Fibroblast of lung (primary cell): ENCODE results near the gene NHLRC2.

Source experiments
- CTCF ChIP-seq, 2 donors: IDR thresholded peaks in 1 of 2; conservative IDR thresholded peaks in 1 of 2; 1 replicate in 1 of 2; 2 replicates in 1 of 2; pipeline ENCODE4 v1.5.1; 2011 to 2012; ENCODE audit warnings: low read length in 2 of 2, control low read depth in 1 of 2, inconsistent platforms in 1 of 2, low read depth in 1 of 2, mild to moderate bottlenecking in 1 of 2
- EZH2 ChIP-seq: IDR thresholded peaks from 2 replicates; pipeline ENCODE4 v1.5.1; 2012; ENCODE audit warnings: low read length, control low read depth, mild to moderate bottlenecking; ENCODE audit errors: missing control alignments

- TF ChIP-seq CTCF (conservative IDR thresholded peaks at IDR 0.05 in 1 of 2, IDR thresholded peaks at IDR 0.05 in 1 of 2; ENCODE audit: low read depth in 1 of 2, low read length in 2 of 2), result no peak
- TF ChIP-seq EZH2, result no peak
These were observed 12.3 kb upstream of the NHLRC2 start for GRCh38 chr10:113842171-113842570.
